GM23338 (cell line): ENCODE measurements around the gene ANO4. TPM values are rescaled to one million over a fixed set of nuclear protein-coding genes. Genes with fewer than 3 reads are reported as not detected.

Source experiments
- ATAC-seq: fragments of 200-7000 bp; cut with Tn5 transposase; 3 replicates; pipeline ENCODE4 v1.9.1; 2020
- DNase-seq: peaks from one replicate; pipeline ENCODE4 v3.0.0-alpha.2; 2015; ENCODE audit warnings: low spot score
- H2AFZ ChIP-seq: fragments of 200-600 bp; sonication (generic); 2 replicates; pipeline ENCODE4 v1.8.0; 2016; ENCODE audit warnings: antibody characterized with exemption, mild to moderate bottlenecking, moderate library complexity
- H3F3A ChIP-seq: fragments of 200-600 bp; sonication (generic); replicated peaks from 2 replicates; pipeline ENCODE4 v1.8.0; 2017; ENCODE audit warnings: antibody characterized with exemption, mixed run types, low read depth
- H3K27ac ChIP-seq: fragments of 200-600 bp; sonication (generic); 2 replicates; pipeline ENCODE4 v1.6.1; 2016; ENCODE audit warnings: low read depth
- H3K27me3 ChIP-seq: fragments of 200-600 bp; sonication (generic); 2 replicates; pipeline ENCODE4 v1.8.0; 2016; ENCODE audit warnings: mild to moderate bottlenecking, mixed run types, moderate library complexity; ENCODE audit not compliant: insufficient read depth
- H3K36me3 ChIP-seq: fragments of 200-600 bp; sonication (generic); 2 replicates; pipeline ENCODE4 v1.8.0; 2016; ENCODE audit warnings: mild to moderate bottlenecking; ENCODE audit not compliant: insufficient read depth
- H3K4me1 ChIP-seq: fragments of 200-600 bp; sonication (generic); 2 replicates; pipeline ENCODE4 v1.8.0; 2016; ENCODE audit warnings: mild to moderate bottlenecking, moderate library complexity; ENCODE audit not compliant: insufficient read depth
- H3K4me2 ChIP-seq: fragments of 200-600 bp; sonication (generic); 2 replicates; pipeline ENCODE4 v1.7.1; 2017; ENCODE audit warnings: mixed run types
- H3K4me3 ChIP-seq: fragments of 200-600 bp; sonication (generic); 2 replicates; pipeline ENCODE4 v1.6.1; 2016; ENCODE audit warnings: mixed run types
- H3K79me2 ChIP-seq: fragments of 200-600 bp; sonication (generic); replicated peaks from 2 replicates; pipeline ENCODE4 v1.8.0; 2017; ENCODE audit warnings: mild to moderate bottlenecking; ENCODE audit not compliant: insufficient read depth
- H3K9me2 ChIP-seq: fragments of 200-600 bp; sonication (generic); 2 replicates; pipeline ENCODE4 v1.8.0; 2017; ENCODE audit not compliant: insufficient read depth
- H4K20me1 ChIP-seq: fragments of 200-600 bp; sonication (generic); replicated peaks from 2 replicates; pipeline ENCODE4 v1.8.0; 2017; ENCODE audit warnings: mild to moderate bottlenecking; ENCODE audit not compliant: insufficient read depth
- H3K27ac Mint-ChIP-seq: 2 replicates; pipeline ENCODE4 v1.8.0; 2020; ENCODE audit warnings: inconsistent platforms, mild to moderate bottlenecking, moderate library complexity, mixed read lengths
- H3K27me3 Mint-ChIP-seq: 3 replicates; pipeline ENCODE4 v1.8.0; 2022; ENCODE audit warnings: low read depth, mild to moderate bottlenecking, moderate library complexity, mixed read lengths, inconsistent platforms; ENCODE audit not compliant: insufficient read depth, poor library complexity
- H3K36me3 Mint-ChIP-seq: 3 replicates; pipeline ENCODE4 v1.8.0; 2021; ENCODE audit warnings: low read depth, mild to moderate bottlenecking, inconsistent platforms, moderate library complexity, mixed read lengths
- H3K4me1 Mint-ChIP-seq: 3 replicates; pipeline ENCODE4 v1.8.0; 2020; ENCODE audit warnings: mild to moderate bottlenecking, inconsistent platforms, mixed read lengths
- H3K4me3 Mint-ChIP-seq: 3 replicates; pipeline ENCODE4 v1.8.0; 2021; ENCODE audit warnings: moderate library complexity, mild to moderate bottlenecking, inconsistent platforms, mixed read lengths
- H3K9me3 Mint-ChIP-seq: 3 replicates; pipeline ENCODE4 v1.8.0; 2020; ENCODE audit warnings: moderate library complexity, mild to moderate bottlenecking, inconsistent platforms, mixed read lengths
- CREB1 ChIP-seq: fragments of 250-450 bp; sonication (Bioruptor Pico); IDR thresholded peaks from 2 replicates; pipeline ENCODE4 v1.5.0; 2020; ENCODE audit warnings: low read depth, mild to moderate bottlenecking, moderate library complexity
- EZH2 ChIP-seq: fragments of 200-600 bp; sonication (generic); IDR thresholded peaks from one replicate; pipeline ENCODE4 v1.8.0; 2017; ENCODE audit warnings: antibody characterized with exemption, mild to moderate bottlenecking, low read depth; ENCODE audit not compliant: unreplicated experiment
- EZH2phosphoT487 ChIP-seq: fragments of 200-600 bp; sonication (generic); IDR thresholded peaks from one replicate; pipeline ENCODE4 v1.8.1; 2018; ENCODE audit warnings: antibody characterized with exemption; ENCODE audit not compliant: unreplicated experiment
- JUNB ChIP-seq: IDR thresholded peaks from one replicate; pipeline ENCODE4 v1.6.1; 2016; ENCODE audit warnings: antibody characterized with exemption; ENCODE audit not compliant: unreplicated experiment
- POLR2AphosphoS5 ChIP-seq: IDR thresholded peaks from 2 replicates; pipeline ENCODE4 v1.6.1; 2016; ENCODE audit warnings: antibody characterized with exemption, low read depth
- STAT1 ChIP-seq: IDR thresholded peaks from one replicate; pipeline ENCODE4 v1.6.1; 2016; ENCODE audit warnings: antibody characterized with exemption; ENCODE audit not compliant: unreplicated experiment
- ZNF114 ChIP-seq: fragments of 250-450 bp; sonication (Bioruptor Pico); IDR thresholded peaks from 2 replicates; pipeline ENCODE4 v1.5.0; 2020; ENCODE audit warnings: mild to moderate bottlenecking, moderate library complexity
- ZNF331 ChIP-seq: fragments of 250-450 bp; sonication (Bioruptor Pico); IDR thresholded peaks from 2 replicates; pipeline ENCODE4 v1.5.0; 2020; ENCODE audit warnings: low read depth, mild to moderate bottlenecking, moderate library complexity
- polyA plus RNA-seq: library from polyadenylated mRNA; unstranded; fragments of >200 nt; fragmentation: Nextera tagmentation; extraction: Ambion mirVana; gene quantifications from 2 replicates; pipeline ENCODE4 v1.2.1, GENCODE V29; 2016
- total RNA-seq: library from RNA; depleted of rRNA; stranded (reverse); fragments of >200 nt; shearing (Covaris generic); gene quantifications from 2 replicates; pipeline ENCODE4 v1.2.3, GENCODE V29; 2014
- TF ChIP-seq, protein P1 (sequence below): IDR thresholded peaks from one replicate; pipeline ENCODE4 v1.6.1; 2018; ENCODE audit warnings: antibody characterized with exemption; ENCODE audit not compliant: unreplicated experiment
- TF ChIP-seq, protein P2 (sequence below), 2 experiments: fragments of 200-600 bp in 1 of 2; sonication (generic) in 1 of 2; conservative IDR thresholded peaks; 2 replicates each; pipeline versions ENCODE4 v1.5.1 to v1.6.1; 2016 to 2017; ENCODE audit warnings: antibody characterized with exemption in 2 of 2, low read depth in 2 of 2, mild to moderate bottlenecking in 2 of 2, moderate library complexity in 1 of 2

The ANO4 gene
- total and polyA plus RNA-seq, 2 experiments from 2014 or later = 1.7 to 8.7 TPM

DNA sequence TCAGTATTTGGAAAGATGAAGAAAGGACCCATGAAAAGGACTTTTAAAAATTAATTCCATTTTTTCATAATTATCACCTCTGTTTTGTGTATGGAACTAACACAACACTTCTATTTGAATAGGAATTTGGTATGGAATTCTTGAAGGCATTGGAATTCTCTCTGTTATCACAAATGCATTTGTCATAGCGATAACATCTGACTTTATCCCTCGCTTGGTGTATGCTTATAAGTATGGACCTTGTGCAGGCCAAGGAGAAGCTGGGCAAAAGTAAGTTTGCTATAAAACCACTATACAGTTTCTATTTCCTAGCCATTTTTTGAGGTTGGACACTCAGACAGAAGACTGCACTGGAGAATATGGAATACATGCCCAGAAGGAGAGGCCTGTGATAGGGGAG is 316.9 kb downstream of the ANO4 start (continued):
- TF ChIP-seq, protein P1, sequence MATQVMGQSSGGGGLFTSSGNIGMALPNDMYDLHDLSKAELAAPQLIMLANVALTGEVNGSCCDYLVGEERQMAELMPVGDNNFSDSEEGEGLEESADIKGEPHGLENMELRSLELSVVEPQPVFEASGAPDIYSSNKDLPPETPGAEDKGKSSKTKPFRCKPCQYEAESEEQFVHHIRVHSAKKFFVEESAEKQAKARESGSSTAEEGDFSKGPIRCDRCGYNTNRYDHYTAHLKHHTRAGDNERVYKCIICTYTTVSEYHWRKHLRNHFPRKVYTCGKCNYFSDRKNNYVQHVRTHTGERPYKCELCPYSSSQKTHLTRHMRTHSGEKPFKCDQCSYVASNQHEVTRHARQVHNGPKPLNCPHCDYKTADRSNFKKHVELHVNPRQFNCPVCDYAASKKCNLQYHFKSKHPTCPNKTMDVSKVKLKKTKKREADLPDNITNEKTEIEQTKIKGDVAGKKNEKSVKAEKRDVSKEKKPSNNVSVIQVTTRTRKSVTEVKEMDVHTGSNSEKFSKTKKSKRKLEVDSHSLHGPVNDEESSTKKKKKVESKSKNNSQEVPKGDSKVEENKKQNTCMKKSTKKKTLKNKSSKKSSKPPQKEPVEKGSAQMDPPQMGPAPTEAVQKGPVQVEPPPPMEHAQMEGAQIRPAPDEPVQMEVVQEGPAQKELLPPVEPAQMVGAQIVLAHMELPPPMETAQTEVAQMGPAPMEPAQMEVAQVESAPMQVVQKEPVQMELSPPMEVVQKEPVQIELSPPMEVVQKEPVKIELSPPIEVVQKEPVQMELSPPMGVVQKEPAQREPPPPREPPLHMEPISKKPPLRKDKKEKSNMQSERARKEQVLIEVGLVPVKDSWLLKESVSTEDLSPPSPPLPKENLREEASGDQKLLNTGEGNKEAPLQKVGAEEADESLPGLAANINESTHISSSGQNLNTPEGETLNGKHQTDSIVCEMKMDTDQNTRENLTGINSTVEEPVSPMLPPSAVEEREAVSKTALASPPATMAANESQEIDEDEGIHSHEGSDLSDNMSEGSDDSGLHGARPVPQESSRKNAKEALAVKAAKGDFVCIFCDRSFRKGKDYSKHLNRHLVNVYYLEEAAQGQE = no peak

DNA sequence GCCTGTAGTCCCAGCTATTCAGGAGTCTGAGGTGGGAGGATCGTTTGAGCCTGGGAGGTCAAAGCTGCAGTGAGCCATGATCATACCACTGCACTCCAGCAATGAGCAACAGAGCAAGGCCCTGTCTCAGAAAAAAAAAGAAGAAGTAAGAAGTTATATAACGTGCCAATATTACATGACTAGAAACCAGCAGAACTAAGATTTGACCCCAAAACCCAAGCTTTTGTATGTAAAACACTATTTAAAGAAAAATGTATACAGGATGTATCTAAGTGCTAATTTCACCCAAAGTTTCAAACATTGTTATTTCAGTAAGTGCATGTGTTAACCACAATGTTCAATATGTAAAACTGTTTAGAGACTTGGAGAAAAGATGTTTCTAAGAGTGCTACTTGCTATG is 320.8 kb downstream of the ANO4 start:
- Histone ChIP-seq H3K27me3 (no peaks in the 10 kb centered on the region), H3K36me3 (no peaks in the 10 kb centered on the region), H3K4me1 (no peaks in the 10 kb centered on the region), H3K79me2 (no peaks in the 10 kb centered on the region), H3K4me3 (no peak overlapping the region), H4K20me1 (no peaks in the 10 kb centered on the region; the same call in 1 of the 2 replicates), H3K9me2 (no peaks in the 10 kb centered on the region), H3K27ac (no peak overlapping the region), H3K4me2 (no peak overlapping the region), H2AFZ (no peak overlapping the region), H3F3A (no peaks in the 10 kb centered on the region)
- ATAC-seq (no peak), DNase-seq (no peak)
- no peak overlapping the region for H3K4me3 Mint-ChIP-seq
- H3K9me3 Mint-ChIP-seq = no peaks in the 10 kb centered on the region
- H3K27ac Mint-ChIP-seq = no peak overlapping the region
- no peak for TF ChIP-seq CREB1
- TF ChIP-seq ZNF114 = no peak
- no peak for TF ChIP-seq JUNB
- no peak for TF ChIP-seq POLR2AphosphoS5
- TF ChIP-seq STAT1 = no peak
- TF ChIP-seq EZH2 = no peak
- TF ChIP-seq EZH2phosphoT487 = no peak
- no peak for TF ChIP-seq ZNF331
- TF ChIP-seq, protein P1 = no peak
- TF ChIP-seq, protein P2, sequence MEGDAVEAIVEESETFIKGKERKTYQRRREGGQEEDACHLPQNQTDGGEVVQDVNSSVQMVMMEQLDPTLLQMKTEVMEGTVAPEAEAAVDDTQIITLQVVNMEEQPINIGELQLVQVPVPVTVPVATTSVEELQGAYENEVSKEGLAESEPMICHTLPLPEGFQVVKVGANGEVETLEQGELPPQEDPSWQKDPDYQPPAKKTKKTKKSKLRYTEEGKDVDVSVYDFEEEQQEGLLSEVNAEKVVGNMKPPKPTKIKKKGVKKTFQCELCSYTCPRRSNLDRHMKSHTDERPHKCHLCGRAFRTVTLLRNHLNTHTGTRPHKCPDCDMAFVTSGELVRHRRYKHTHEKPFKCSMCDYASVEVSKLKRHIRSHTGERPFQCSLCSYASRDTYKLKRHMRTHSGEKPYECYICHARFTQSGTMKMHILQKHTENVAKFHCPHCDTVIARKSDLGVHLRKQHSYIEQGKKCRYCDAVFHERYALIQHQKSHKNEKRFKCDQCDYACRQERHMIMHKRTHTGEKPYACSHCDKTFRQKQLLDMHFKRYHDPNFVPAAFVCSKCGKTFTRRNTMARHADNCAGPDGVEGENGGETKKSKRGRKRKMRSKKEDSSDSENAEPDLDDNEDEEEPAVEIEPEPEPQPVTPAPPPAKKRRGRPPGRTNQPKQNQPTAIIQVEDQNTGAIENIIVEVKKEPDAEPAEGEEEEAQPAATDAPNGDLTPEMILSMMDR (conservative IDR thresholded peaks at IDR 0.05; ENCODE audit: low read depth in 2 of 2) = no peak
- peaks cover 2% of the 10 kb centered on the region for H3K27me3 Mint-ChIP-seq
- no peaks in the 10 kb centered on the region for H3K4me1 Mint-ChIP-seq
- H3K36me3 Mint-ChIP-seq = peaks cover 3% of the 10 kb centered on the region; the same call in 2 of the 3 replicates
